ENCODE results near the gene LATS1. TPM values are rescaled to one million over a fixed set of nuclear protein-coding genes. Genes with fewer than 3 reads are reported as not detected.
"Not testable (repeated sequence)": the region's sequence is repeated elsewhere in the genome, so short reads cannot be mapped to it uniquely, and the experiment has no call there.

The LATS1 gene
- 10 to 100 TPM; 37.7 to 38.5 TPM for total RNA-seq

DNA sequence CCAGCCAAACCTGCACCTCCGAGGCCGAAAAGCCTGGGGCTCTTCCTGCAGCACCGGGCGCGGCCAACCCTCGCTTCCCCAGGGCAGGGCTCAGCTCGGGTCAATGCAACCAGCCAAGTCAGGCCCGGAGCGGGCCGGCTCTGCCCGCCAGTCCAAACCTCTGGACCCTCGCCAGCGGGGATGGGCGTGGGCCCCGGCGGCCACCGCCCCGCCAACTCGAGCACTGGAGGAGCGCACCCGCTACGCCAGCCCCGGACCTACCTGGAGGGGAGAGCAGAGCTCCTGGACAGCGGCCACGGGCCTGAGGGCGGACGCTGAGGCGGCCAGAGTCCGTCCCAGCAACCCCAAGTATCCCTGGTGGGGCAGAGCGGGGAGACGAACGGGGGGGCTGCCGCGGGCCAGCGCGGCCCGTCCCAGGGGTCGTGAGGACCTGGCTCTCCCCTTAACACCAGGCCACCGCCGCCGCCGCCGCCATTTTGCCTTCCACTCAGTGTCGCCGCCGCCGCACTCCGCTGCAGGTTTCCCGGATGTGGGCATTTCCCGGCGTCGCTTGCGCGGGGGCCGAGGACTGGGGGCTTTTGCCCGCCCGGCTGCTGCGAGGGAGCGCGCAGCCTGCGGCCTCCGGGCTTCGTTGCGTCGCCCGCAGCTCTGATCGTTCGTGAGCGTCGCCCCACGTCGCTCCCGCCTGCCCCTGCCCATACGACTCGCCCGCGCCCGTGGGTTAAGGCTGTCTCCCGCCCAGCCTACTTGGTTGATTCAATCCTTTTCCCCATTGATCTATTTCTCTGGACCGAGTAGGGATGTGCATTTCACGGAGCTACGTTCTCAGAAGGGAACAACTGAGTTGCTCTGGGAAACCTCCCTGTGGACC lies at the start of gene LATS1:
LATS1 (minus strand) TSS at position 514 of the 871 bp plus-strand sequence. CDS start 15,975 bp downstream, outside the sequence.
- Mint-ChIP-seq H3K4me3 (peak within 1 kb of the TSS; percentile 95), H3K4me1 (peaks cover 28% of the 10 kb centered on the region), H3K27me3 (no peaks in the 10 kb centered on the region), H3K9me3 (no peaks in the 10 kb centered on the region), H3K36me3 (peaks cover 16% of the 10 kb centered on the region), H3K27ac (peak within 1 kb of the TSS; percentile 98)
- POLR2A ChIA-PET: interaction anchor here (0.5 to 3.7 kb wide), 15 partner anchors 10 to 1169 kb away, joined by 3 to 51 read pairs (median 4); partner anchors contain the start of genes GINM1, KATNA1, NUP43 and PCMT1
- ATAC-seq (ENCODE audit: low read depth) (peak; percentile 90), DNase-seq (peak; percentile 97)

DNA sequence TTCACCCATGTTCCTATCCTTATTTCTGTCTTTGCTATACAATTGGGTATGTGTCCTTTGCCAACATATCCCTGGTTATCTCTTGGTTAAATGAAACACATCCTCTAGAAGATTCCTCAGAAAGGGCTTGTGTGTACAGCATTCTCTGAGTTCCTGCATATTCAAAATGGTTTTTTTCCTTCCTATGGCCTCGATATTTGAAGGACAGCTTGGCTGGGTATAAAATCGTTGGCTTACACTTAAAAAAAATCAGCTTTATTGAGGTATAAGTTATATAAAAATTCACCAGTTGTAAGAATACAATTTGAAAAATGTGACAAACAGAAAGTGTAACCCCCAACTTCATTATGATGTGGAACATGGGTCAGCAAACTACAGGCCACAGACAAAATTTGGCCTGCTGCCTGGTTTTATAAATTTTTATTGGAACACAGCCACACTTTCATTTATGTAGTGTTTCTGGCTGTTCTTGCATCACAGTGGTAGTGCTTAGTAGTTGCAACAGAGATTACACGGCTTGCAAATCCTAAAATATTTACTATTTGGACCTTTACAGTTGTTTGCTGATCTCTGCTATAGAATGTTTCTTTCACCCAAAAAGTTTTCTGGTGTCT lies 48.4 kb upstream of the LATS1 start:
- Mint-ChIP-seq H3K27me3 (no peaks in the 10 kb centered on the region), H3K27ac (no peak overlapping the region), H3K36me3 (peaks cover 45% of the 10 kb centered on the region), H3K4me1 (peaks cover 2% of the 10 kb centered on the region), H3K4me3 (no peak overlapping the region), H3K9me3 (peaks cover 10% of the 10 kb centered on the region)
- POLR2A ChIA-PET: no interaction called here
- ATAC-seq (ENCODE audit: low read depth) (no peak), DNase-seq (no peak)

DNA sequence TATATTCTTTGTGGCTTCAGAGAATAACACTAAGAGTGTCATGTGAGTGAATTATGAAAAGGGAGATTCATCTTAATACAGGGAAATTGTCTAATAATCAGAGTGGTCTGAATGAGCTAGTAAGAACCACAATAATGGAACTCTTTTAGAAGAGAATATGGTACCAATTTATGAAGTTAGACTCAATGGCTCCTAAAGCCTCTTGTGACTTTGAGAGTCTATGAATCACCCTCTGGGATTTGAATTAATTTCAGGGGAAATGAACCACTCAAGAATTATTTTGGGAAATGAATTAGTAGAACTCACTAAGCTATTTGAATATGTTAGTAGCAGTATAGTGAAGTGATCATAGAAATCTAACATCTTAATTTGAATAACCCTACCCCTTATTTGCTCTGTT lies 46.0 kb upstream of the LATS1 start:
- H3K4me3 Mint-ChIP-seq: no peak overlapping the region
- ATAC-seq (ENCODE audit: low read depth) (no peak), DNase-seq (no peak)
- H3K4me1 Mint-ChIP-seq: peaks cover 7% of the 10 kb centered on the region
- POLR2A ChIA-PET: interaction anchor here (0.5 kb wide), 1 partner anchor 157 kb away, joined by 3 read pairs; no protein-coding TSS in a partner anchor
- H3K9me3 Mint-ChIP-seq: peaks cover 10% of the 10 kb centered on the region
- no peaks in the 10 kb centered on the region for H3K27me3 Mint-ChIP-seq
- peaks cover 47% of the 10 kb centered on the region for H3K36me3 Mint-ChIP-seq
- H3K27ac Mint-ChIP-seq: no peak overlapping the region

DNA sequence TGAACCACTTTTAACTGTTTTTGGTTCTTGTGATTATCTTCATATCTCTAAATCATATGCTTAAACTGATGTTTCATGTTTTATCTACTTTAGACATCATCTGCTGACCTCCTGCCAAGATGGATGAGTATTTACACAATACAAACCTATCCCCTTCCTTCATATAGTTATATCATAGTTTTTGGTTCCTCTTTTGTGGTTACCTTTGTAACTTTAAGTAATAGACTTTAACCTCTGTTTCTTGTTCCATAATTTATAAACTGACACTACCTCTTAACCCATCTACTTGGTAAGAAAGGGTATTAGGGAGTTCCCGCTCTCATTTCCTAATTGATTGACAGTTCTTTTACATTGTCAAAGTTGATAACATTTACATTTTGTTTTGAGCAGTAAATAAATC lies 43.5 kb upstream of the LATS1 start:
- Mint-ChIP-seq H3K27me3 (no peaks in the 10 kb centered on the region), H3K36me3 (peaks cover 30% of the 10 kb centered on the region), H3K27ac (no peak overlapping the region), H3K9me3 (peaks cover 7% of the 10 kb centered on the region), H3K4me3 (no peak overlapping the region), H3K4me1 (peaks cover 7% of the 10 kb centered on the region)
- ATAC-seq (ENCODE audit: low read depth) (no peak), DNase-seq (no peak)
- POLR2A ChIA-PET: no interaction called here

DNA sequence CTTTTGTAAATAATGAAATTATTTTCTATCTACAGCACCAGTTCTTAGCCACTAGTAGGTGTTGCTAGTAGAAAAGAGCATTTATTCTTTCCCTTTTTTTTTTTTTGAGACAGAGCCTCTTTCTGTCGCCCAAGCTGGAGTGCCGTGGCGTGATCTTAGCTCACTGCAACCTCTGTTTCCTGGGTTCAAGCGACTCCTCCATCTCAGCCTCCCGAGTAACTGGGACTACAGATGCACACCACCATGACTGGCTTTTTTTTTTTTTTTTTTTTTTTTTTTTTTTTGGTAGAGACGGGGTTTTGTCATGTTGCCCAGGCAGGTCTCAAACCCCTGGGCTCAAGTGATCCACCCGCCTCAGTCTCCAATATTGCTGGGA lies 38.3 kb upstream of the LATS1 start:
- Mint-ChIP-seq H3K36me3 (peaks cover 21% of the 10 kb centered on the region), H3K4me3 (no peak overlapping the region), H3K4me1 (peaks cover 17% of the 10 kb centered on the region), H3K27me3 (no peaks in the 10 kb centered on the region), H3K27ac (no peak overlapping the region), H3K9me3 (no peaks in the 10 kb centered on the region)
- ATAC-seq (ENCODE audit: low read depth): no peak
- DNase-seq: no peak
- POLR2A ChIA-PET: interaction anchor here (0.6 kb wide), 1 partner anchor 13 kb away, joined by 3 read pairs; no protein-coding TSS in a partner anchor

DNA sequence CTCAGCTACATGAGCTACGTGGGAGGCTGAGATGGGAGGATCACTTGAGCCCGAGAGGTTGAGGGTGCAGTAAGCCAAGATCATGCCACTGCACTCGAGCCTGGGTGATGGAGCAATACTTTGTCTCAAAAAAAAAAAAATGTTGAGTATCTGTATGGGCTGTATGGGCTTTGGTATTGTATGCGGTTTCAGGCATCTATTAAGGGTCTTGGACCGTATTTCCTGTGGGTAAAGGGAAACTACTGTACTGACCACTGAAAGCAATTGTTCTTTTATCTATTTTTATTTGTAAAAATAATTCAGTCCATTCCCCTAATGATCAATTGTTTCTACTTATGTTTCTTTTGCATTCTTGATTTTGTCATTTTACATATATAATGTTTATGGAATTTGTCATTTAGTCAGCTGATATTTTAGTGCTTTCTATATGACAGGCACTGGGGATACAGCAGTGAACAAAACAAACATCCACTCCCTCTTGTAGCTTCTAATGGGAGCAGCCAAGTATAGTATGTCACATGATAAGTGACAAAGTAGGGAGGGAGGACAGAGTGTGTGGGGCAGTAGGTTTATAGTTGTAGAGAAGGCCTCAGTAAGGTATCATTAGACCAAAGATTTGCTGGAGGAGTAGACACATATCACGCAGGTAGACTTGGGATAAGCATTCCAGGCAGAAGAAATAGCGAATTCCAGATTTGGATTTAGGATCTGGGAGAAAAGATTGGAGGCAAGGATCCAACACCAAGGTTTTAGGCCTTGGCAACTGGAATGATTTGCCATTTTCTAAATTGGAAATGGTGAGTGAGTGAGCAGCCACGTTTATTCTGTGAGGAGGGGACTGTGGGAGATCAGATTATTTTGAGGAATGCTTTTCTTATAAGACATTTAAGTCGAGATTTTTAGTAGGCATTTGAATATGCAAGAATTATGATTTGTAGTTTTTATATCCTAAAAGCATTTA lies 37.7 kb upstream of the LATS1 start:
- Mint-ChIP-seq H3K27ac (no peak overlapping the region), H3K27me3 (no peaks in the 10 kb centered on the region), H3K9me3 (no peaks in the 10 kb centered on the region), H3K36me3 (peaks cover 18% of the 10 kb centered on the region), H3K4me1 (peaks cover 19% of the 10 kb centered on the region), H3K4me3 (no peak overlapping the region)
- DNase-seq (no peak), ATAC-seq (ENCODE audit: low read depth) (no peak)
- POLR2A ChIA-PET: interaction anchor here (0.5 to 0.6 kb wide), 2 partner anchors 14 to 48 kb away, joined by 3 read pairs; no protein-coding TSS in a partner anchor

DNA sequence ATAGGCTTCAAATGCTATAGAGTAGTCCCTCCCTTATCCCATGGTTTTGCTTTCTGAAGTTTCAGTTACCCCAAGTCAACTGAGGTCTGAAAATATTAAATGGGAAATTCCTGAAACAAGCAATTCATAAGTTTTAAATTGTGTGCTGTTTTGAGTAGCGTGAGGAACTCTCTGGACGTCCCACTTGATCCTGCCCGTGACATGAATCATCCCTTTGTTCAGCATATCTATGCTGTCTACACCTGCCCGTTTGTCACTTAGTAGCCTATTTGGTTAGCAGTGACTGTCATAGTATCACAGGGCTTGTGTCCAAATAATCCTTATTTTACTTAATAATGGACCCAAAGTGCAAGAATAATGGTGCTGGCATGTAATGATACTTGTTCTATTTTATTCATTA lies 36.6 kb upstream of the LATS1 start:
- POLR2A ChIA-PET: no interaction called here
- ATAC-seq (ENCODE audit: low read depth) (no peak), DNase-seq (no peak)
- Mint-ChIP-seq H3K27me3 (no peaks in the 10 kb centered on the region), H3K4me3 (no peak overlapping the region), H3K9me3 (no peaks in the 10 kb centered on the region), H3K4me1 (peaks cover 16% of the 10 kb centered on the region), H3K27ac (no peak overlapping the region), H3K36me3 (peaks cover 10% of the 10 kb centered on the region)

DNA sequence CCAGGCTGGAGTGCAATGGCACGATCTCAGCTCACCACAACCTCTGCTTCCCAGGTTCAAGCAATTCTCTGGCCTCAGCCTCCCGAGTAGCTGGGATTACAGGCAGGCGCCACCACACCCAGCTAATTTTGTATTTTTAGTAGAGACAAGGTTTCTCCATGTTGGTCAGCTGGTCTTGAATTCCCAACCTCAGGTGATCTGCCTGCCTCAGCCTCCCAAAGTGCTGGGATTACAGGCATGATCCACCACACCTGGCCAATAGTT lies 35.4 kb upstream of the LATS1 start:
- DNase-seq; ATAC-seq (ENCODE audit: low read depth); POLR2A ChIA-PET; H3K27ac Mint-ChIP-seq; H3K36me3 Mint-ChIP-seq; H3K9me3 Mint-ChIP-seq; H3K27me3 Mint-ChIP-seq; H3K4me3 Mint-ChIP-seq: not testable (repeated sequence)
- H3K4me1 Mint-ChIP-seq: peaks cover 19% of the 10 kb centered on the region

DNA sequence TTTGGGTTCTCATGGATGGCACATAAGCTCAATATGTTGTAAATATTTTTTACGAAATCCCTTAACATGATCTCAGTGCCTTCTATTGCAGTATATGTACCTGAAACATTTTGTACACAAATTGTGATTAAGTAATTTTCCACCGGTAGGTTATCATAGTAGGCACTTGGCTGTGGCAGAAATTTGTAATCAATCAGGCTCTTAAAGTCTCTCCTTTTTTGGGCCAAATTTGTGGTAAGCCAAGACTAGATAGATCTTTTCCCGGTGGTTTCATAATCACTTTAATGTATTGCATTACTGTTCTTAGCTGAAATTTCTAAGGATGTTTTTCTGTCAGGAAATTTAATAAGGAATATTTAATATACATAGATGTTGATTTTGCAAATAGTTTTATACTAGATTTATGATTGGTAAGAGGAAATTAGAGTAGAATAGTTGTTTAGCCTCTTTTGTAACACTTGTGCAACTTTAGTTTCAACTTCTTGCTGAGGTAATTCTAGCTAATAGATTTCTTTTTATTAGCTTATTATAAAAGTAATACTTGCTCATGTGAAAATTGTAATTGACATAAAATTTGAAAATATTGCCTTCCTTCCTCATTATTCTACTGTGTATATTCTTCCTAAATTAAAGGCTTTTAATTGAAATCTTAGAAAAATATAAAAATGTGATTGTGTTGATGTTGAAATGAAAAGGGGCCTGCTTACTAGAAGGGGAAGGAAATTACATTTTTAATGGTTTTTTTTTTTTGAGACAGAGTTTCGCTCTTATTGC lies 34.9 kb upstream of the LATS1 start:
- H3K4me1 Mint-ChIP-seq: peaks cover 19% of the 10 kb centered on the region
- no peak for DNase-seq
- peaks cover 8% of the 10 kb centered on the region for H3K36me3 Mint-ChIP-seq
- no peaks in the 10 kb centered on the region for H3K27me3 Mint-ChIP-seq
- ATAC-seq (ENCODE audit: low read depth): no peak
- POLR2A ChIA-PET: no interaction called here
- no peaks in the 10 kb centered on the region for H3K9me3 Mint-ChIP-seq
- no peak overlapping the region for H3K4me3 Mint-ChIP-seq
- no peak overlapping the region for H3K27ac Mint-ChIP-seq

DNA sequence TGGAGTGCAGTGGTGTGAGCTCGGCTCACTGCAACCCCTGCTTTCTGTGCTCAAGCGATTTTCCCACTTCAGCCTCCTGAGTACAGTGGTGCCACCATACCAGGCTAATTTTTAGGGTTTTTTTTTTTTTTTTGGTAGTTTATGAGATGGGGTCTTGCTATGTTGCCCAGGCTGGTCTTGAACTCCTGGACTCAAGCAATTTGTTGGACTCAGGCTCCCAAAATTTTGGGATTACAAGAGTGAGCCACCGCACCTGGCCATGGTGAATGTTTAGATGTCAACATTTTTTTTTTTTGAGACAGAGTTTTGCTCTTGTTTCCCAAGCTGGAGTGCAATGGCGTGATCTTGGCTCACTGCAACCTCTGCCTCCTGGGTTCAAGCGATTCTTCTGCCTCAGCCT lies 34.0 kb upstream of the LATS1 start:
- not testable (repeated sequence) for H3K27me3 Mint-ChIP-seq

DNA sequence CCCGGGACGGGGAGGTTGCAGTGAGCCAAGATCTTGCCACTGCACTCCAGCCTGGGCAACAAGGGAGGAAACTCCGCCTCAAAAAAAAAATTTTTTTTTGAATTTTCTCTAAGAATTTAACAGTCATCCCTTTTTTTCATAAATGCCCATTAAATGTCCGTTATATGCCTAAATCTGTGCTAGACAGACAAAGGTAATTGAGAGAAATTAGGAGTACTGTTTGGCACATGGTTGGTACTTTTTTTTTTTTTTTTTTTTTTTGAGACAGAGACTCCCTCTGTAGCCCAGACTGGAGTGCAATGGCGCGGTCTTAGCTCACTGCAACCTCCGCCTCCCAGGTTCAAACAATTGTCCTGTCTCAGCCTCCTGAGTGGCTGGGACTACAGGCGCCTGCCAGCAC lies 33.3 kb upstream of the LATS1 start:
- no peak overlapping the region for H3K27ac Mint-ChIP-seq
- H3K36me3 Mint-ChIP-seq: peaks cover 8% of the 10 kb centered on the region

More for the DNA sequence above, 34.0 kb upstream of the LATS1 start:
- H3K9me3 Mint-ChIP-seq; H3K27ac Mint-ChIP-seq; DNase-seq; POLR2A ChIA-PET; ATAC-seq (ENCODE audit: low read depth); H3K36me3 Mint-ChIP-seq: not testable (repeated sequence)
- peak overlapping the region; percentile 8 for H3K4me3 Mint-ChIP-seq
- peaks cover 24% of the 10 kb centered on the region for H3K4me1 Mint-ChIP-seq

DNA sequence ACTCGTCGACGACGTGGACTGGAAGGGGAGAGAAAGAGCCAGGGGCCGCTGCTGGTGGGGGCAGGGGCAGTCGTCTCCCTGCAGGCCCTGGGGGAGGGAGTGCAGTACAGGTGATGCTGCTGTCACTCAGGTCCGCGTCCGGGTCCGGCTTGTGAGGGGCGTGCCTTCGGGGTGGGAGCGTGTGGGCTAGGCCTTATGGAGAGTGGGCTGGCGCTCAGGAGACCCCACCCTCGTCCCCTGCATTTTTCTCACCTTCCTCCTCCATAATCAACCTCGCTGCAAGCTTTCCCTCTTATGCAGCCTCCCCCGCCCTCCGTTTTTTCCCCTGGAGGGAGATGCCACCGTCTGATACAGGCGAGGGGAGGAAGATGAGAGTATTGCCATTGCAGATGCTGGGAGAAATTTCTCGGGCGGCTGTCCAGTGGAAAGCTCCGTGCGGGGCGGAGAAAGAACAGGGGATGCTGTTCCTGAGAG lies 32.3 kb upstream of the LATS1 start:
- POLR2A ChIA-PET: interaction anchor here (1.0 to 6.9 kb wide), 4 partner anchors 32 to 205 kb away, joined by 3 to 51 read pairs (median 4); partner anchors contain the start of genes GINM1, LATS1 and PPIL4
- H3K4me3 Mint-ChIP-seq: peak overlapping the region; percentile 88
- H3K4me1 Mint-ChIP-seq: peaks cover 29% of the 10 kb centered on the region
- DNase-seq (peak; percentile 71), ATAC-seq (ENCODE audit: low read depth) (peak; percentile 35)
- H3K27me3 Mint-ChIP-seq: no peaks in the 10 kb centered on the region
- H3K9me3 Mint-ChIP-seq: no peaks in the 10 kb centered on the region
- peak overlapping the region; percentile 76 for H3K27ac Mint-ChIP-seq
- H3K36me3 Mint-ChIP-seq: peaks cover 6% of the 10 kb centered on the region

More for the DNA sequence above, 33.3 kb upstream of the LATS1 start:
- H3K27me3 Mint-ChIP-seq: no peaks in the 10 kb centered on the region
- ATAC-seq (ENCODE audit: low read depth): no peak
- POLR2A ChIA-PET: no interaction called here
- H3K9me3 Mint-ChIP-seq: no peaks in the 10 kb centered on the region
- peak overlapping the region; percentile 88 for H3K4me3 Mint-ChIP-seq
- DNase-seq: no peak
- H3K4me1 Mint-ChIP-seq: peaks cover 30% of the 10 kb centered on the region
